HEK293 (cell line): ENCODE measurements around the gene TPM3.
A peak's percentile ranks its signal among the peaks of the same experiment; 100 is the strongest.

Experiments
- FEZF1 ChIP-seq: fragments of 450-650 bp; formaldehyde crosslinking; IDR thresholded peaks from 2 replicates; pipeline ENCODE4 v1.5.1; 2016; ENCODE audit warnings: missing biosample characterization, missing genetic modification characterization
- KLF10 ChIP-seq: fragments of 450-650 bp; IDR thresholded peaks from 2 replicates; pipeline ENCODE4 v1.5.1; 2018; ENCODE audit warnings: missing biosample characterization, mild to moderate bottlenecking, missing genetic modification characterization
- PATZ1 ChIP-seq: fragments of 450-650 bp; formaldehyde crosslinking; IDR thresholded peaks from 2 replicates; pipeline ENCODE4 v1.5.1; 2016; ENCODE audit warnings: missing biosample characterization, missing genetic modification characterization
- TSHZ1 ChIP-seq: fragments of 450-650 bp; formaldehyde crosslinking; IDR thresholded peaks from 2 replicates; pipeline ENCODE4 v1.5.1; 2016; ENCODE audit warnings: missing biosample characterization, missing genetic modification characterization, borderline replicate concordance
- YY1 ChIP-seq: fragments of 450-650 bp; formaldehyde crosslinking; IDR thresholded peaks from 2 replicates; pipeline ENCODE4 v1.5.1; 2018; ENCODE audit warnings: missing biosample characterization, missing genetic modification characterization
- YY2 ChIP-seq: fragments of 450-650 bp; formaldehyde crosslinking; IDR thresholded peaks from 2 replicates; pipeline ENCODE4 v1.5.1; 2016; ENCODE audit warnings: missing biosample characterization, missing genetic modification characterization
- ZBTB48 ChIP-seq: fragments of 450-650 bp; formaldehyde crosslinking; IDR thresholded peaks from 2 replicates; pipeline ENCODE4 v1.5.1; 2016; ENCODE audit warnings: missing biosample characterization, missing genetic modification characterization
- ZNF112 ChIP-seq: fragments of 450-650 bp; formaldehyde crosslinking; IDR thresholded peaks from 2 replicates; pipeline ENCODE4 v1.5.0; 2017; ENCODE audit warnings: missing biosample characterization, missing genetic modification characterization
- ZNF114 ChIP-seq: fragments of 450-650 bp; formaldehyde crosslinking; IDR thresholded peaks from 2 replicates; pipeline ENCODE4 v1.5.0; 2017; ENCODE audit warnings: missing biosample characterization, missing genetic modification characterization
- ZNF175 ChIP-seq: fragments of 450-650 bp; formaldehyde crosslinking; IDR thresholded peaks from 2 replicates; pipeline ENCODE4 v1.5.1; 2016; ENCODE audit warnings: missing biosample characterization, missing genetic modification characterization
- ZNF2 ChIP-seq: fragments of 450-650 bp; formaldehyde crosslinking; IDR thresholded peaks from 2 replicates; pipeline ENCODE4 v1.5.1; 2016; ENCODE audit warnings: missing biosample characterization, missing genetic modification characterization
- ZNF221 ChIP-seq: fragments of 450-650 bp; formaldehyde crosslinking; IDR thresholded peaks from 2 replicates; pipeline ENCODE4 v1.5.1; 2017; ENCODE audit warnings: missing biosample characterization, missing genetic modification characterization, borderline replicate concordance
- ZNF341 ChIP-seq: fragments of 450-650 bp; formaldehyde crosslinking; IDR thresholded peaks from 2 replicates; pipeline ENCODE4; 2016; ENCODE audit warnings: low read depth, missing biosample characterization, missing genetic modification characterization
- ZNF354C ChIP-seq: fragments of 450-650 bp; formaldehyde crosslinking; IDR thresholded peaks from 2 replicates; pipeline ENCODE4 v1.5.1; 2016; ENCODE audit warnings: missing biosample characterization, missing genetic modification characterization, low read depth, borderline replicate concordance
- ZNF366 ChIP-seq: fragments of 450-650 bp; formaldehyde crosslinking; conservative IDR thresholded peaks from 2 replicates; pipeline ENCODE4 v1.5.1; 2016; ENCODE audit warnings: missing biosample characterization, missing genetic modification characterization
- ZNF394 ChIP-seq: fragments of 450-650 bp; formaldehyde crosslinking; IDR thresholded peaks from 2 replicates; pipeline ENCODE4 v1.5.1; 2016; ENCODE audit warnings: missing biosample characterization, missing genetic modification characterization, mild to moderate bottlenecking, moderate library complexity, borderline replicate concordance
- ZNF518A ChIP-seq: fragments of 450-650 bp; formaldehyde crosslinking; conservative IDR thresholded peaks from 2 replicates; pipeline ENCODE4 v1.5.1; 2016; ENCODE audit warnings: low read depth, missing biosample characterization, missing genetic modification characterization
- ZNF530 ChIP-seq: fragments of 450-650 bp; formaldehyde crosslinking; IDR thresholded peaks from 2 replicates; pipeline ENCODE4 v1.5.1; 2016; ENCODE audit warnings: low read depth, missing biosample characterization, missing genetic modification characterization
- ZNF624 ChIP-seq: fragments of 450-650 bp; formaldehyde crosslinking; IDR thresholded peaks from 2 replicates; pipeline ENCODE4 v1.5.1; 2017; ENCODE audit warnings: missing biosample characterization, missing genetic modification characterization
- ZNF660 ChIP-seq: fragments of 450-650 bp; IDR thresholded peaks from 2 replicates; pipeline ENCODE4 v1.5.1; 2018; ENCODE audit warnings: missing biosample characterization, mild to moderate bottlenecking, missing genetic modification characterization
- ZNF791 ChIP-seq: fragments of 450-650 bp; formaldehyde crosslinking; IDR thresholded peaks from 2 replicates; pipeline ENCODE4 v1.5.1; 2016; ENCODE audit warnings: missing biosample characterization, missing genetic modification characterization
- ZSCAN23 ChIP-seq: fragments of 450-650 bp; formaldehyde crosslinking; IDR thresholded peaks from 2 replicates; pipeline ENCODE4 v1.5.1; 2016; ENCODE audit warnings: missing biosample characterization, missing genetic modification characterization
- TF ChIP-seq, protein P1 (sequence below): fragments of 450-650 bp; IDR thresholded peaks from 2 replicates; pipeline ENCODE4 v1.5.1; 2018; ENCODE audit warnings: missing biosample characterization, missing genetic modification characterization
- TF ChIP-seq, protein P2 (sequence below): fragments of 450-650 bp; formaldehyde crosslinking; IDR thresholded peaks from 2 replicates; pipeline ENCODE4 v1.5.1; 2016; ENCODE audit warnings: missing biosample characterization, missing genetic modification characterization

TPM3 gene

DNA sequence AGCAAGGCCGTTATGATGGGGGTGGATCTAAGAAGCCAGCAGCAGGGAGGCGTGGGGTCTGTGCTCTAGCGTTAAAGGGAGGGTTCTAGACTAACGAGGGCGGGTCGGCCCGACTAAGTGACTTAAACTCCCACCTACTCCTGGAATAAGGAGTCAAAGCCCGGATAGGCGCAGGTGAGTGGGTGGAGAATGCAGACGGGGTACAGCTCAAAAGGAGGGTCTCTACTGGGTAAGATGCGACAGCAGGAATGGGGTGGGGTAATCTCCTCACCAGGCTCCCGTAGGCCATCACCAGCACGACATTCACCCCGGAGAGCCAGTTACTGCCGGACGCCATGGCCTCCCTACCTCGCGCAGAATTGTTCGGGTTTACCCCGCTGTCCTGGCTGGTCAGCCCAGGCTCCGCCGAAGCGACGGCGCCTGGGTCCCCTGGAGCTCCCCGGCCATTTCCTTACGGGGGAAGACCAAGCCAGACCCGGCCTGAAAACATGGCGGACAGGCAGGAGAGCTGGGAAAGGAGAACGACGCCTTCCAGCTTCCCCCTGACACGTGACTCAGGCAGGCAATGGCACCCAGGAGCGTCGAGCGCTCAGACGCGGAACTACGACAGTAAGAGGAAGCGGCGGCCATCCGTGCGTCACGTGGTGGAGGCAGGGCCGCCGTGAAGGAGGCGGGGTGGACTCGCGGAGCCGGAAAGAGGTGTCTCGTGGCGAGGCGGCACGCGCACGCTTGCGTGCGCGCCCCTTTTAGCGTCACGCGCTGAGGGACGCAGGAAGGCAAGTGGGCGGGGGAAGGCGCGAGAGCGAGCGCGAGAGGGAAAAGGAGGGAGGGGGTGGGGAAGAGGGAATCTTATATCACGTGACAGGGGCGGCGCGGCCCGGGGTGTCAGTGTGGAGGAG, 28.4 kb upstream of the TPM3 start, which contains the start of gene UBAP2L (continued):
- TF ChIP-seq PATZ1 (peak; percentile 10), ZNF114 (no peak), ZNF341 (tag by site-specific recombination) (peak; percentile 16; the same call in 1 of the 2 replicates), ZNF624 (no peak), ZNF354C (tag by site-specific recombination) (no peak), ZNF175 (tag by site-specific recombination) (no peak), ZNF530 (tag by site-specific recombination) (no peak), ZNF660 (tag by site-specific recombination) (0 out of 2 replicates have a peak, but pooled peaks have one; percentile 71), ZSCAN23 (tag by site-specific recombination) (peak; percentile 12; the same call in 1 of the 2 replicates), YY1 (tag by site-specific recombination) (peak; percentile 98), ZNF366 (tag by site-specific recombination) (peak; percentile 82), ZNF791 (tag by site-specific recombination) (no peak), ZNF112 (tag by site-specific recombination) (no peak), ZNF518A (tag by site-specific recombination) (peak; percentile 51; the same call in 1 of the 2 replicates), ZNF2 (peak; percentile 82), ZNF394 (tag by site-specific recombination) (peak; percentile 73; the same call in 1 of the 2 replicates), ZNF221 (tag by site-specific recombination) (no peak), ZBTB48 (tag by site-specific recombination) (0 out of 2 replicates have a peak, but pooled peaks have one; percentile 25), FEZF1 (peak; percentile 74), KLF10 (tag by site-specific recombination) (0 out of 2 replicates have a peak, but pooled peaks have one; percentile 70), YY2 (peak; percentile 95), TSHZ1 (tag by site-specific recombination) (peak; percentile 8; the same call in 1 of the 2 replicates)
- TF ChIP-seq, protein P1, sequence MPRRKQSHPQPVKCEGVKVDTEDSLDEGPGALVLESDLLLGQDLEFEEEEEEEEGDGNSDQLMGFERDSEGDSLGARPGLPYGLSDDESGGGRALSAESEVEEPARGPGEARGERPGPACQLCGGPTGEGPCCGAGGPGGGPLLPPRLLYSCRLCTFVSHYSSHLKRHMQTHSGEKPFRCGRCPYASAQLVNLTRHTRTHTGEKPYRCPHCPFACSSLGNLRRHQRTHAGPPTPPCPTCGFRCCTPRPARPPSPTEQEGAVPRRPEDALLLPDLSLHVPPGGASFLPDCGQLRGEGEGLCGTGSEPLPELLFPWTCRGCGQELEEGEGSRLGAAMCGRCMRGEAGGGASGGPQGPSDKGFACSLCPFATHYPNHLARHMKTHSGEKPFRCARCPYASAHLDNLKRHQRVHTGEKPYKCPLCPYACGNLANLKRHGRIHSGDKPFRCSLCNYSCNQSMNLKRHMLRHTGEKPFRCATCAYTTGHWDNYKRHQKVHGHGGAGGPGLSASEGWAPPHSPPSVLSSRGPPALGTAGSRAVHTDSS: no peak
- TF ChIP-seq, protein P2, sequence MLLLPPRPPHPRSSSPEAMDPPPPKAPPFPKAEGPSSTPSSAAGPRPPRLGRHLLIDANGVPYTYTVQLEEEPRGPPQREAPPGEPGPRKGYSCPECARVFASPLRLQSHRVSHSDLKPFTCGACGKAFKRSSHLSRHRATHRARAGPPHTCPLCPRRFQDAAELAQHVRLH: peak; percentile 65
